GM21619 (cell line): ENCODE results near the gene GSTM1.
"Not testable (repeated sequence)": the region's sequence is repeated elsewhere in the genome, so short reads cannot be mapped to it uniquely, and the experiment has no call there.

Source experiments
- ATAC-seq: cut with Tn5 transposase; IDR thresholded peaks from one replicate; pipeline ENCODE4 v1.9.1; 2021; ENCODE audit not compliant: unreplicated experiment

GSTM1 gene

DNA sequence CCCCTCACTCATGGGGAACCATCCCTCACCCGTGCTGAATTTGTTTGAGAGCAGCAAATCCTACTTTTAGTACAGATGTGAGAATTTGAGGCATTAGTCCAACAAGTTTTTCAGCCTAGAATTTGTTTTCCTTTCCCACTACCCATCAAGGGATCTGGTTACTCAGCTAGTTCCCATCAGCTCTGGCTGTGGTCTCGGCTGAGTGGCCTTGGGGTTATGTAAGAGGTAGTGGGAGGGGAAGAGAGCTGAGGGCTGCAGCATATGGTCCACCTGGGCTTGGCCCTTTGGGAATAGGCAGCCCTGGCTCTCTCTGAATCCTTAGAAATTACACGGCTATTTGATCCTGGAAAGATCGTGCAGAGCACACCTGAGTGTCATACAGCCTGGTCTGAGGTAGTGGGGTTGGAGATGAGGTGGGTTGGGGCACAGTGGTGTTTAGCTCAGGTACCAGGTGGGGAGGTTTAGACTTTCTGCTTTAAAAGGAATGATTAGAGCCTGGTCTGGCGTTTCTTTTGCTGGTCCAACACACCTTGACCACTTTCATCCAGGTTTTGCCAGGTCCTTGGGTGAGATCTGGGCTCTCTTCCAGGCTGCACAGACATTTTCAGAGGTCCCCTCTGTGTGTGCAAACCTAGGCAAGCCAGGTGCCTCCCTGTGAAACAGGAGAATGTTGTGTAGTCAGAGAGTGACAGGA is 27.5 kb upstream of the GSTM1 start:
- ATAC-seq, result no peak

GRCh38 chr1:109660691-109661026 is 27.0 kb upstream of the GSTM1 start:
- ATAC-seq, result not testable (repeated sequence)

DNA sequence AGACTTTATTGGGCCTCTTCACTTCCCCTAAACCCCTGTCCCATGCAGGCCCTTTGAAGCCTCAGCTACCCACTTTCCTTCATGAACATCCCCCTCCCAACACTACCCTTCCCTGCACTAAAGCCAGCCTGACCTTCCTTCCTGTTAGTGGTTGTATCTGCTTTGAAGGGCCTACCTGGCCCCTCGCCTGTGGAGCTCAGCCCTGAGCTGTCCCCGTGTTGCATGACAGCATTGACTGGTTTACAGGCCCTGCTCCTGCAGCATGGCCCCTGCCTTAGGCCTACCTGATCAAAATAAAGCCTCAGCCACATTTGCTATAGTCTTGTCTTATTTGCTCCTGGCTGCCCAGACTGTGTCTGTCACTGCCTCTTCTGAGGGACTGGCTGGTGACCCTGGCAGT is 26.2 kb upstream of the GSTM1 start:
- no peak for ATAC-seq

DNA sequence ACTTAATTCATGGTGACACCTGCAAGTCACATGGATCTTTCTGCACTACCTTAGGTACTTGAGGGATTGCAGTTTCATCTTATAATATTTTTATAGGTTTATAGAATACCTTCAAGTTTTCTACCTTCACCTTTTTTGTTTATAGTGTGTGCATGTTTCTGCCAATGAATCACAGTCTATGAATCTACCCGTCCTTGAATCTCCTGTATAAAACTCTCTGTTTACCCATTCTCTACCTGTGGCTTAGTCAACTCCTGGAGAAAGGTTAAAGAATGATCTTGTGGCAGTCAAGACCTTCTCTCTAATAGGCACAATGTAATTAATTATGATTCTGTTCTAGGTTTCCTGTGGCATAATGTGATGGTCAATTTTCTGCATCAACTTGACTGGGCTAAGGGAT is 22.9 kb upstream of the GSTM1 start:
- no peak for ATAC-seq

GRCh38 chr1:109667452-109668122 is 20.0 kb upstream of the GSTM1 start, which contains the start of gene GSTM2:
GSTM2 (plus strand) TSS chr1:109668057; CDS start chr1:109668116, 59 bp downstream.
- no peak for ATAC-seq

- no peak for ATAC-seq
Observed at GRCh38 chr1:109668123-109668775, 19.4 kb upstream of the GSTM1 start.

GRCh38 chr1:109669246-109669948 is 18.2 kb upstream of the GSTM1 start:
- ATAC-seq, result no peak

DNA sequence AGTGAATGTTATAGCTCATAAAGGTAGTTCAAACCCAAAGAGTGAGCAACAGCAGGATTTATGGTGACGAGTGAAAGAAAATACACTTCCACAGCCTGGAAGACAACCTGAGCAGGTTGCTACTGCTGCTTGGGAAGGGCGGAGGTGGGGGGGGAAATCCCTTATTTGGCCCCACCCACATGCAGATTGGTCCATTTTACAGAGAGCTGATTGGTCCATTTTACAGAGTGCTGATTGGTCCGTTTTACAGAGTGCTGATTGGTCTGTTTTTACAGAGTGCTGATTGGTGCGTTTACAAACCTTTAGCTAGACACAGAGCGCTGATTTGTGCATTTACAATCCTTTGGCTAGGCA is 17.7 kb upstream of the GSTM1 start:
- ATAC-seq, result not testable (repeated sequence)

GRCh38 chr1:109671067-109671466 is 16.6 kb upstream of the GSTM1 start:
- ATAC-seq, result no peak

DNA sequence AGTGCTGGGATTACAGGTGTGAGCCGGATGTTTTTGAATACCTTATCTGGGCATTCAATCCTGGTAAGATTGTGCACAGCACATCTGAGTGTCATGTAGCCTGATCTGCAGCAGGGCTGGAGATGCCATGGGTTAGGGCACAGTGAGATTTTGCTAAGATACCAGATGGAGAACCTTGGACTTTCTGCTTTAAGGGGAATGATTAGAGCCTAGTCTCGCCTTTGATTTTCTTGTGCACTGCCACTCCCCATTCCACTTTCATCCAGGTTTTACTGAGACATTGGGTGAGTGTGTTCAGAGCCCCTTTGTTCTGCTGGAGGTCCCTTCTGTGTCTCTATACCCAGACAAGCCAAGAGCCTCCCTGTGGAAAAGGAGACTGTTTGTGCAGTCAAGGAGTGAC is 13.8 kb upstream of the GSTM1 start:
- ATAC-seq, result not testable (repeated sequence)

- not testable (repeated sequence) for ATAC-seq
Observed at GRCh38 chr1:109676683-109677381, 10.8 kb upstream of the GSTM1 start.

DNA sequence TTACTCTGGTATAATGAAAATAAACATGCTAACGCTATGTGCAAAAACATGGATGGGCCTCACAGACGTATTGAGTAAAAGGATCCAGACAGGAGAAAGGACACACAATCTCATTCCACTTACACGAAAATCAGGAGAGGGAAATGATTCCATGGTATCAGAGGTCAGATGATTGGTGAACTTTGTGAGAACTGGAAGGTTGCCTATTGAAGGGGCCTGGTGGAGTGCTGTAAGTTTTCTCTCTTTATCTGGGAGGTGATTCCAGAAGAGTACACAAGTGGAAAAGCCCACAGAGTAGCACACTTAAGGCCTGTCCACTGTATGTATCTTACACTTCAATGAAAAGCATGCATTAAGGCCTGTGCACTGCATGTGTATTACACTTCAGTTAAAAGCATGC is 10.2 kb upstream of the GSTM1 start:
- no peak for ATAC-seq

DNA sequence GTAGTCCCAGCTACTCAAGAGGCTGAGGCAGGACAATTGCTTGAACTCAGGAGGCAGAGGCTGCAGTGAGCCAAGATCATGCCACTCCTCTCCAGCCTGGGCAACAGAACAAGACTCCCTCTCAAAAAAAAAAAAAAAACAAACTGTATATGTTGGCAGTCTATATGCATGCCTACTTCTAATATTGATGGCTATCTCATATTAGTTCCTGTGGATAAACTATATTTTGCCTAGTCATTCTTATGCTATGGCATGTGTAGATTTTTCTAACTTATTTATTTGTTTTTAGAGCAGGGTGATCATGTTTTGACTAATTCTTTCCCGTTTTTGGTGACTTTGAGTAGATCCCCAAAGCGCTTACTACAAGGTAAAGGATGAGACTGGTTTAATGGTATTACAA is 9.0 kb upstream of the GSTM1 start:
- ATAC-seq, result not testable (repeated sequence)

DNA sequence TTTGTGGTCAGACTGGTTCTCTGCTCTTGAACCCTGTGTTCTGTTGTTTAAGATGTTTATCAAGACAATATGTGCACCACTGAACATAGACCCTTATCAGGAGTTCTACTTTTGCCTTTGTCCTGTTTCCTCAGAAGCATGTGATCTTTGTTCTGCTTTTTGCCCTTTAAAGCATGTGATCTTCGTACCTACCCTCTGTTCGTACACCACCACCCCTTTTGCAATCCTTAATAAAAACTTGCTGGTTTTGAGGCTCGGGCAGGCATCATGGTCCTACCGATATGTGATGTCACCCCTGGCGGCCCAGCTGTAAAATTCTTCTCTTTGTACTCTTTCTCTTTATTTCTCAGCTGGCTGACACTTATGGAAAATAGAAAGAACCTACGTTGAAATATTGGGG is 2.8 kb upstream of the GSTM1 start:
- not testable (repeated sequence) for ATAC-seq

DNA sequence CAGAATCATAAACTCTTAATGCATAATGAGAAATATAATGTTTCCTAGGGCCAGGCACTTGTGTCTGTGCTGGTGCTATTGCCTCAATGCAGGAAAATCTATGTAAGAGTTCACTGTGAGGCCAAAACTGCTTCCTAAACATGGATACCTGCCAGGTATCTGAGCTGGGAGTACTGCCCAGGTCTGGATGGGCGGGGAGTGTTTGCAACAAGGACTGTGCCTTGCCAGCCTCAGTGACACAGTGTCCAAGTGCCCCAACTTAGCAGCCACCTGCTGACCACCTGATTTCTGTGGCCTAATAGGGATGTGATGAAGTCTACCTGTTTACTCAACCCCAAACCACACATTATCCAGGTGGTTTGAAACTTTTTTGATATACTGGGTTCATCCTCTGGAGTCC is 2.2 kb upstream of the GSTM1 start:
- not testable (repeated sequence) for ATAC-seq

GRCh38 chr1:109685890-109686289 is 1.7 kb upstream of the GSTM1 start:
- ATAC-seq, result not testable (repeated sequence)

GRCh38 chr1:109687109-109687508 is 508 bp upstream of the GSTM1 start:
- ATAC-seq, result not testable (repeated sequence)

- ATAC-seq, result no peak
Observed at GRCh38 chr1:109689844-109690405, 2.3 kb downstream of the GSTM1 start.

- ATAC-seq, result no peak
Observed at GRCh38 chr1:109691759-109692158, 4.1 kb downstream of the GSTM1 start.

GRCh38 chr1:109694400-109694799 is 6.8 kb downstream of the GSTM1 start:
- not testable (repeated sequence) for ATAC-seq

DNA sequence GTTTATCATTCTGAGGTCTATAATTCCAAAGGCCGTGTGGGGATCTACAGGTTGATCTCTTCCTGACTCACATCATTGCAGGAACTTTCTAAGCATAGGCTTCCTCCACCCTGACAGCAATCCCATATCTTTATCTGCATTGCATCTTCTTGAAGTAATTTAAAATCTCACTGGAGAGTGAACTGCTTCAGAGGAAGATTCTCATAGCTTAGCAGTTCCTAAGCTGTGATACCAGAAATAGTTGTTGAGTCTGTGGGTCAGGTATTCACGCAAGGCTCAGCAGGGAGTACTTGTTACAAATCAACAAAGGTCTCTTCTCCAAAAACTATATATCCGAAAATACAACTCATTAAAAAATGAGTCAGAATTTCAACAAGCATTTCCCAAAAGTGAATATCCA is 7.5 kb downstream of the GSTM1 start:
- not testable (repeated sequence) for ATAC-seq
